ENCODE measurements around the gene IP6K1.

Gene IP6K1

DNA sequence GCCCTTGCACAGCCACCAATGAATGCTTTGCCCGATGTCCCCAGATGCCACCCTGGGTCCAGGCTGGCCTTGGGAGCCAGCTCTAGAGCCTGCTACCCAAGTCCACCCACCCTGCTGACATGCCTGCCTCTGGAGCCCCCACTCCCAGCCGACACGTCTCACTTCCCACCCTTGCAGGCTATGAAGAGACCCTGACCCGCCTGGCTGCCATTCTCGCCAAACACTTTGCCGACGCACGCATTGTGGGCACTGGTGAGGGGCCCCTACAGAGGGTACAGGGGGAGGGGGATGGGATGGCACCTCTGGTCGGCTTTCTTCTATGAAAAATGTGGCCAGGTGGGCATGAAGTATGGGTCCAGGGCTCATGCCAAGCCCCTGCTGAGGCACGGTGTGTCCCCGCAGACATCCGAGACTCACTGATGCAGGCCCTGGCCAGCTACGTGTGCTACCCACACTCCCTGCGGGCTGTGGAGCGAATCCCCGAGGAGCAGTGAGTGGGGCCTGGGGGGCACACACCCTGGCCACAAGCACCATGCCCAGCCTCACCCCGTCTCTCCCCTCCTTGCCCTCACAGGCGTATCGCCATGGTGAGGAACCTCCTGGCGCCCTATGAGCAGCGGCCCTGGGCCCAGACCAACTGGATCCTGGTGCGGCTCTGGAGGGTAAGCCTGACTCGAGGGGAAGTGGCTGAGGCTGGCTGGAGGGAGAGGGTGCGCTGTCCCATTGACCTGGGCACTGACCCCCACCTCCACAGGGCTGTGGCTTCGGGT lies 72.8 kb downstream of the IP6K1 start:
- H3K27ac ChIP-seq (ENCODE audit: low read depth, low read length), result no peak overlapping the region
- H3K27me3 ChIP-seq (ENCODE audit: control insufficient read depth in 1 of 2, insufficient read depth in 2 of 2, low read length in 2 of 2), result no peaks in the 10 kb centered on the region
- H3K4me3 ChIP-seq (ENCODE audit: low read depth in 1 of 2, low read length in 2 of 2), result no peak overlapping the region
- no peak overlapping the region for H3K9ac ChIP-seq (ENCODE audit: low read length)
- H3K4me1 ChIP-seq (ENCODE audit: insufficient read depth, low read length), result peaks cover 3% of the 10 kb centered on the region
- no peaks in the 10 kb centered on the region for H3K9me3 ChIP-seq (ENCODE audit: low read length)
- H3K36me3 ChIP-seq (ENCODE audit: insufficient read depth, low read length), result peaks cover 11% of the 10 kb centered on the region

DNA sequence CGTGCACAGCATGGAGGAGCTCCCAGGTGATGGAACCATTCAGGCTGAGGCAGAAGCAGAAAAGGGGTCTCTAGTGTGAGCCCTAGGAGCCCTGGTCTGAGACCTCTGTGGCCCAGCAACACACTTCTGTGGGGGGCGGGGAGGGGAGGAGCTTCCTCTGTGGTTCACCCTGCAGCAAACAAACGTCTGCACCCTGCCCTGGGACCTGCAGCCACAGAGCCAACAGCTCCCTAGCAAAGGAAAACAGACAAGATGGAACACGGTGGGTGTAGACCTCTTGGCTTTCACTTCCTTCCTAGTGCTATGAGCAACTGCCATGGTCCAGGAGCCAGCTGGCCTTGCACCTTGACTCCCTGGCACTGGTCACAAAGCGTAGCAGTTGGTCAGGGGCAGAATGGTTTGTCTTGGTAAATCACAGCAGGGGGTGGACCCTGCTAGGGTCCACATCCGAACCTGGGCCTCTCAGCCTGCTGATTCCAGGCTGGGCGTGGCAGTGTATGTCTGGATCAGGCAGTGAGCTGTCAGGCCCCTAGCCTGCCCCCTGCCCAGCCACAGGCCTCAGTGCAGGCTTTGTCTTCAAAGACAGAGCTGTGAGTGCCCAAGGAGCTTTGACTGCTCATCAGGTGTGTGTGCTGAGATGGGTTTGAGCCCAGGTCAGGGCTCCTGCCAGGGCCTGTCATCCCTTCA lies 73.6 kb downstream of the IP6K1 start:
- Histone ChIP-seq H3K4me3 (ENCODE audit: low read depth in 1 of 2, low read length in 2 of 2) (no peak overlapping the region), H3K27me3 (ENCODE audit: control insufficient read depth in 1 of 2, insufficient read depth in 2 of 2, low read length in 2 of 2) (no peaks in the 10 kb centered on the region), H3K36me3 (ENCODE audit: insufficient read depth, low read length) (peaks cover 16% of the 10 kb centered on the region), H3K9me3 (ENCODE audit: low read length) (no peaks in the 10 kb centered on the region), H3K27ac (ENCODE audit: low read depth, low read length) (no peak overlapping the region), H3K4me1 (ENCODE audit: insufficient read depth, low read length) (no peaks in the 10 kb centered on the region), H3K9ac (ENCODE audit: low read length) (no peak overlapping the region)

DNA sequence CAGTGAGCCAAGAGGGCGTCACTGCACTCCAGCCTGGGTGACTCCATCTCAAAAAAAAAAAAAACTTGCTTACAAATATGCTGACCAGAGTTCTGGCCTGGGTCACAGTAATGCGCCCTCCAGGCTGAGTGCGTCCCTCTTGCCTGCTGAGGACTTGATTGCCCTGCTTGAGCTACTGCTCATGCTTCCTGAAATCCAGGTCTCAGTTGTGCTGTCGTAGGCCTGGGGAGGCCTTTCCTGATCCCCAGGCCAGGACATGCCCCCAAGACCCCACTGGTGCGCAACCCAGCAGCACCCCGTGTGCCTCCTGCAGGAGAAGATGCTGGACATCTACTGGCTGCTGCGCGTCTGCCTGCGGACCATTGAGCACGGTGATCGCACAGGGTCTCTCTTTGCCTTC lies 74.2 kb downstream of the IP6K1 start:
- H3K36me3 ChIP-seq (ENCODE audit: insufficient read depth, low read length), result peaks cover 16% of the 10 kb centered on the region

DNA sequence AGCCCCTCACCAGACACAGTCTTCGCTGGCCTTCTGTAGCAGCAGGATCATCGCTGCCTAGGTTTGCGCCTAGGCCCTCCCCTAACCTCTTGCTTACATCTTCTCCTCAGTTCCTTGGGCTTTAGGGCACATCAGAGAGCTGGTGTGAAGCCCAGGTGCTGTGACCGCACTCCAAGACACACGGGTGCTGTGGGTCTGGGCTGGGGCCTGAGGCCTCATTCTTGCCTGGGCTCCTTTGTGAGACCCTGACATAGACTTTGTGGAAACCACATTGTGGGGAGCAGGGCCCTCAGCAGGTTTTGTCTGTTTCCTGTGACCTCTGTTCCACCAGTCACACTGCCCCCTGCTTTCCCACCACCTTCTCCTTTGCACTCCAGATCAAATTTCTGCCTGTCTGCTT lies 74.9 kb downstream of the IP6K1 start:
- H3K4me3 ChIP-seq (ENCODE audit: low read depth in 1 of 2, low read length in 2 of 2), result no peak overlapping the region
- H3K4me1 ChIP-seq (ENCODE audit: insufficient read depth, low read length), result no peaks in the 10 kb centered on the region
- H3K9ac ChIP-seq (ENCODE audit: low read length), result no peak overlapping the region
- H3K9me3 ChIP-seq (ENCODE audit: low read length), result no peaks in the 10 kb centered on the region
- H3K36me3 ChIP-seq (ENCODE audit: insufficient read depth, low read length), result peaks cover 15% of the 10 kb centered on the region
- H3K27ac ChIP-seq (ENCODE audit: low read depth, low read length), result no peak overlapping the region
- no peaks in the 10 kb centered on the region for H3K27me3 ChIP-seq (ENCODE audit: control insufficient read depth in 1 of 2, insufficient read depth in 2 of 2, low read length in 2 of 2)

More for the DNA sequence above, 74.2 kb downstream of the IP6K1 start:
- no peak overlapping the region for H3K9ac ChIP-seq (ENCODE audit: low read length)
- H3K9me3 ChIP-seq (ENCODE audit: low read length), result no peaks in the 10 kb centered on the region
- no peaks in the 10 kb centered on the region for H3K27me3 ChIP-seq (ENCODE audit: control insufficient read depth in 1 of 2, insufficient read depth in 2 of 2, low read length in 2 of 2)
- H3K4me1 ChIP-seq (ENCODE audit: insufficient read depth, low read length), result no peaks in the 10 kb centered on the region
- H3K27ac ChIP-seq (ENCODE audit: low read depth, low read length), result no peak overlapping the region
- no peak overlapping the region for H3K4me3 ChIP-seq (ENCODE audit: low read depth in 1 of 2, low read length in 2 of 2)

DNA sequence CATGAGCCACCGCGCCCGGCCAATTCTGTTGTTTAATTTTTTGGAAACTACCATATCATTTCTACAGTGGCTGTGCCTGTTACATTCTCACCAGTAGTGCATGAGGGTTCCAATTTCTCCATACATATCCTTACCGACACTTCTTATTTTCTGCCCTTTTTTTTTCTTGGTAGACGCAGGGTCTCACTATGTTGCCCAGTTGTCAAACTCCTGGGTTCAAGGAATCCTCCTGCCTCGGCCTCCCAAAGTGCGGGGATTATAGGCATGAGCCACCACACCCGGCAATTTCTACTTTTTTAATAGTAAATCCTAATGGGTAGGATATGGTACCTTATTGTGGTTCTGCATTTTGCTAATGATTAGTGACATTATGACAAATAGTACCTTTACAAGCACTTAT lies 76.5 kb downstream of the IP6K1 start:
- H3K36me3 ChIP-seq (ENCODE audit: insufficient read depth, low read length), result peaks cover 5% of the 10 kb centered on the region
- no peaks in the 10 kb centered on the region for H3K27me3 ChIP-seq (ENCODE audit: control insufficient read depth in 1 of 2, insufficient read depth in 2 of 2, low read length in 2 of 2)

DNA sequence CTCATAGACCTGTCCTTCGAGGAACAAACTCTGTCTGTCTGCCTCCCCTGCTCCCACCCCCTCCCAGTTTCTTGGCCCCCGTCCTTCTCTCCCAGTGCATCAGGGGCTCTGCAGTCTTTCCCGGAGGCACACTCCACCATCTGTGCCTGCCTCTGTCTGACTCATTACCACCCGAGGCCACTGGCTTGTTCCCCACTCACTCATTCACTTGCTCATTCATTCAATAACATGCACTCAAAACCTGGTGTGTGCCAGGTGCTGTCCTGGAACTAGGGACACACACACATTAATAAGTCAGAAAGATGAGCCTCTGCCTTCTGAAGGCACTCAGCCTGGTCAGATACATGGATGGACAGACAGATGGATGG lies 79.2 kb downstream of the IP6K1 start:
- H3K9ac ChIP-seq (ENCODE audit: low read length), result no peak overlapping the region
- H3K27me3 ChIP-seq (ENCODE audit: control insufficient read depth in 1 of 2, insufficient read depth in 2 of 2, low read length in 2 of 2), result no peaks in the 10 kb centered on the region
- H3K27ac ChIP-seq (ENCODE audit: low read depth, low read length), result no peak overlapping the region
- peaks cover 15% of the 10 kb centered on the region for H3K36me3 ChIP-seq (ENCODE audit: insufficient read depth, low read length)
- no peaks in the 10 kb centered on the region for H3K4me1 ChIP-seq (ENCODE audit: insufficient read depth, low read length)
- no peak overlapping the region for H3K4me3 ChIP-seq (ENCODE audit: low read depth in 1 of 2, low read length in 2 of 2)
- H3K9me3 ChIP-seq (ENCODE audit: low read length), result no peaks in the 10 kb centered on the region

More for the DNA sequence above, 76.5 kb downstream of the IP6K1 start:
- Histone ChIP-seq H3K4me1 (ENCODE audit: insufficient read depth, low read length) (no peaks in the 10 kb centered on the region), H3K4me3 (ENCODE audit: low read depth in 1 of 2, low read length in 2 of 2) (no peak overlapping the region), H3K27ac (ENCODE audit: low read depth, low read length) (no peak overlapping the region), H3K9ac (ENCODE audit: low read length) (no peak overlapping the region), H3K9me3 (ENCODE audit: low read length) (no peaks in the 10 kb centered on the region)

DNA sequence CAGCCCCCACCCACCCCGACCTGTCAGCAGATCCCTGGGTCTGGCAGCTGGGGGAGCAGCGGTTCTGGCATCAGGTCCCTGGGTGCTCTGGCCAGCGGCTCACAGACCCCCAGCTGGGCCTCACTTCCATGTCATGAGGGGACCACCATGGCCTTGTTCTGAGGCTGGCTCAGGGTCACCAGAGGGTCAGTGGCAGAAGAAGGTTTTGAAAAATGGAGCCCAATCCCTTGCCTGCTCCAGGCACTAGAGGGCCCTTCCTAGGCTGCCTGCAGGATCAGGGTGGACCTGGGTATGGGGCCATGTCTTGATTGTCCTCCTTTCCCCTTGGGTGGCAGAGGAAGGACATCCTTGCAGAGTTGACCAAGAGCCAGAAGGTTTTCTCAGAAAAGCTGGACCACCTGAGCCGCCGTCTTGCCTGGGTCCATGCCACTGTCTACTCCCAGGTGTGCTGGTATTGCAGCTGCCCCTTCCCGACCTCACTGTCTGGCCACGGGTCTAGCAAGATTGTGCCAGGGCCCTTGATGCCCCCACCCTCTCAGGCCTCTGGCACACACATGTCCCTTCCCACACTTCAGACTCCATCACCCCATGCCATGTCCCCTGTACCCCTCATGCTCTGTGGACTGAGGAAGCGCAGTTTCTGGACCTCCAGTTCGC lies 79.8 kb downstream of the IP6K1 start:
- no peaks in the 10 kb centered on the region for H3K4me1 ChIP-seq (ENCODE audit: insufficient read depth, low read length)
- H3K4me3 ChIP-seq (ENCODE audit: low read depth in 1 of 2, low read length in 2 of 2), result no peak overlapping the region
- no peak overlapping the region for H3K9ac ChIP-seq (ENCODE audit: low read length)
- peaks cover 18% of the 10 kb centered on the region for H3K36me3 ChIP-seq (ENCODE audit: insufficient read depth, low read length)
- H3K27ac ChIP-seq (ENCODE audit: low read depth, low read length), result no peak overlapping the region
- no peaks in the 10 kb centered on the region for H3K27me3 ChIP-seq (ENCODE audit: control insufficient read depth in 1 of 2, insufficient read depth in 2 of 2, low read length in 2 of 2)
- no peaks in the 10 kb centered on the region for H3K9me3 ChIP-seq (ENCODE audit: low read length)

DNA sequence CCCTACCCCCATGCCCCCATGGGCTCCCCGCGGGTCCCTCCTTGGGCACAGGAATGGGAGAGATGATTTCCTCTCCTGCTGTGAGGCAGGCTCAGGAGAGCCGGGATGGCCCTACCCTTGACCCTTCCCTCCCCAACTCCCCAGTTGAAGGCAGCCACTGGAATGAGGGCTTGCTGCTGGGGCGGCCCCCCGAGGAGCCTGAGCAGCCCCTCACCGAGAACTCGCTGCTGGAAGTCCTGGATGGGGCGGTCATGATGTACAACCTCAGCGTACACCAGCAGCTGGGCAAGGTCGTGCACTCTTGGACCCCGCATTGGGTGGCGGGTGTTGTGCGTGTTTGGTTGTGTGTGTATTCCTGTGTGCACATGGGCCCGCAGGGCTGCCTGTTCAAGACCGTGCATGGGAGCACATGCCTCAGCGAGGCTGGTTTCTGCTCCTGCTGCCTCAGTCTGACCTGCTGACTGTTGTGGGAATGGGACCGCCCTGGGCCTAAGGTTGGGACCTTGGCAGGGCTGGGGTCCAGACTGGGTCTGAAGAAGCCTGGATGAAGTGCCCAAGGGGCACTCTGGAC lies 80.9 kb downstream of the IP6K1 start:
- no peak overlapping the region for H3K27ac ChIP-seq (ENCODE audit: low read depth, low read length)
- no peaks in the 10 kb centered on the region for H3K4me1 ChIP-seq (ENCODE audit: insufficient read depth, low read length)
- H3K27me3 ChIP-seq (ENCODE audit: control insufficient read depth in 1 of 2, insufficient read depth in 2 of 2, low read length in 2 of 2), result no peaks in the 10 kb centered on the region
- peaks cover 23% of the 10 kb centered on the region for H3K36me3 ChIP-seq (ENCODE audit: insufficient read depth, low read length)
- H3K4me3 ChIP-seq (ENCODE audit: low read depth in 1 of 2, low read length in 2 of 2), result no peak overlapping the region
- H3K9me3 ChIP-seq (ENCODE audit: low read length), result no peaks in the 10 kb centered on the region
- no peak overlapping the region for H3K9ac ChIP-seq (ENCODE audit: low read length)

DNA sequence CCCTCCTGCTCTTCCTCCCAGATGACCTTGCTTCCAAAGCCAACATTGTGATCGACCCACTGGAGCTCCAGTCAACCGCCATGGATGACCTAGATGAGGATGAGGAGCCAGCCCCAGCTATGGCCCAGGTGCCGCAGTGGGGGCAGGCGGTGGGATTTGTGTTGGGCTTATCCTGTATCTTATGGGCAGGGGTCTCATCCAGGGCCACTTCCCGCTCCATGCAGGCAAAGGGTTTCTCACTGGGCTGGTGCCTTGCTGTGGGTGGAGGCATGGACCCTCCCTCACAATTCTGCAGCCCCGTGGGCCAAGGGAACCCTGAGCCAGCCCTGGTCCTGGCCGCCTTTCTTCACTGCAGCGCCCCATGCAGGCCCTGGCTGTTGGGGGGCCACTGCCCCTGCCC lies 81.7 kb downstream of the IP6K1 start:
- Histone ChIP-seq H3K9me3 (ENCODE audit: low read length) (no peaks in the 10 kb centered on the region), H3K36me3 (ENCODE audit: insufficient read depth, low read length) (peaks cover 29% of the 10 kb centered on the region), H3K27me3 (ENCODE audit: control insufficient read depth in 1 of 2, insufficient read depth in 2 of 2, low read length in 2 of 2) (no peaks in the 10 kb centered on the region), H3K27ac (ENCODE audit: low read depth, low read length) (no peak overlapping the region), H3K9ac (ENCODE audit: low read length) (no peak overlapping the region), H3K4me1 (ENCODE audit: insufficient read depth, low read length) (no peaks in the 10 kb centered on the region), H3K4me3 (ENCODE audit: low read depth in 1 of 2, low read length in 2 of 2) (no peak overlapping the region)

DNA sequence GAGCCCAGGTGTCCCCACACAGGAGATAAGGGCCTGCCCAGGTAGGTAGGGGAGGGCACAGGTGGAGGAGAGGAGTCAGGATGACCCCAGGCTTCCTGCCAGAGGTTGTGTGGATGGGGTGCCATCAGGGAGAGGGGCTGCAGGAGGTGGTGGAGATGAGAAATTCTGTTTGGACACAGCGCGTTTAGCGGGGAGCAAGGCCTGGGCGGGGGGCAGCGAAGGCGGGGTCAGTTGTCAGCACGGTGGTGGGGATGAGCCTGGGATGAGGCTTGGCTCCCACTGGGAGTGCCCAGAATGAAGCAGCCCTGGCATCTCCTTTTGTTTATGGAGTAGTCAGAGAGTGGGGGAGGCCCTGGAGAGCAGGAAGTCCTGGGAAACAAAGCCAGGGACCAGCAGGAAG lies 82.4 kb downstream of the IP6K1 start:
- Histone ChIP-seq H3K9me3 (ENCODE audit: low read length) (no peaks in the 10 kb centered on the region), H3K27ac (ENCODE audit: low read depth, low read length) (no peak overlapping the region), H3K9ac (ENCODE audit: low read length) (no peak overlapping the region), H3K4me1 (ENCODE audit: insufficient read depth, low read length) (no peaks in the 10 kb centered on the region), H3K36me3 (ENCODE audit: insufficient read depth, low read length) (peaks cover 29% of the 10 kb centered on the region), H3K4me3 (ENCODE audit: low read depth in 1 of 2, low read length in 2 of 2) (no peak overlapping the region), H3K27me3 (ENCODE audit: control insufficient read depth in 1 of 2, insufficient read depth in 2 of 2, low read length in 2 of 2) (no peaks in the 10 kb centered on the region)

DNA sequence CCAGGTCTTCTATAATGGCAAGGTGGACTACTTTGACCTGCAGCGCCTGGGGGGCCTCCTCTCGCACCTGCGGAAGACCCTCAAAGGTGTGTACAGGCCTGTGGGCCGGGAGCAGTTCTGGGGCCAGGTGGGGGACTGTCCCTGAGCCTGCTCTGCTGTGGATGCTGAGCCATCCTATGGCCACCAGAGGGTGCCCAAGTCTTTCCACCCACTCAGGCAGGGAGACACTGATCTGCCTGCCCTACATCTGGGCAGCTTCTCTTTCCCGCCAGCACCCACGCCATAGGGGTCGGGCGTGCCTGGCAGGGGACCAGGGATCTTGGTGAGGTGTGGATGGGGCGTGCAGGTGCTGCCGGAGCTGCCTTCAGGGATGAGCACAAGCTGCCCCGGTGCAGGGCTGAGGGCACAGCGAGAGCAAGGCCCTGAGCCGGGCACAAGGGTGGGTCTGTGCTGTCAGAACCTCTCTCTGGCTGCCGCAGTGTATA lies 82.9 kb downstream of the IP6K1 start:
- H3K9me3 ChIP-seq (ENCODE audit: low read length), result no peaks in the 10 kb centered on the region
- no peaks in the 10 kb centered on the region for H3K27me3 ChIP-seq (ENCODE audit: control insufficient read depth in 1 of 2, insufficient read depth in 2 of 2, low read length in 2 of 2)
- H3K4me3 ChIP-seq (ENCODE audit: low read depth in 1 of 2, low read length in 2 of 2), result no peak overlapping the region
- no peak overlapping the region for H3K27ac ChIP-seq (ENCODE audit: low read depth, low read length)
- H3K9ac ChIP-seq (ENCODE audit: low read length), result no peak overlapping the region
- H3K36me3 ChIP-seq (ENCODE audit: insufficient read depth, low read length), result peaks cover 29% of the 10 kb centered on the region
- H3K4me1 ChIP-seq (ENCODE audit: insufficient read depth, low read length), result no peaks in the 10 kb centered on the region

Measured in muscle layer of colon (tissue), 2 donors.